H9 (cell line): ENCODE results near the gene ATP8A2. TPM values are rescaled to one million over a fixed set of nuclear protein-coding genes. Genes with fewer than 3 reads are reported as not detected.
A peak's percentile ranks its signal among the peaks of the same experiment; 100 is the strongest.

Experiments used
- DNase-seq: peaks from one replicate; pipeline ENCODE4 v3.0.0-alpha.2; 2017
- H2AFZ ChIP-seq: one replicate; pipeline ENCODE4 v1.6.1; 2013; ENCODE audit warnings: mild to moderate bottlenecking, low read length, control low read depth, moderate library complexity
- H2AK5ac ChIP-seq: 2 replicates; pipeline ENCODE4 v1.6.1; 2013; ENCODE audit warnings: low read length, control low read depth, mixed read lengths; ENCODE audit not compliant: insufficient read length
- H2BK120ac ChIP-seq: one replicate; pipeline ENCODE4 v1.6.1; 2013; ENCODE audit warnings: low read depth, mild to moderate bottlenecking, low read length, control low read depth, inconsistent platforms; ENCODE audit not compliant: poor library complexity, severe bottlenecking
- H2BK12ac ChIP-seq: 2 replicates; pipeline ENCODE4 v1.6.1; 2013; ENCODE audit warnings: low read length, control low read depth, mixed read lengths, low read depth; ENCODE audit not compliant: insufficient read length
- H2BK15ac ChIP-seq: 2 replicates; pipeline ENCODE4 v1.6.1; 2013; ENCODE audit warnings: low read depth, low read length, control low read depth
- H2BK20ac ChIP-seq: one replicate; pipeline ENCODE4 v1.6.1; 2013; ENCODE audit warnings: low read depth, mild to moderate bottlenecking, low read length, control low read depth, inconsistent platforms; ENCODE audit not compliant: poor library complexity, severe bottlenecking
- H2BK5ac ChIP-seq: 2 replicates; pipeline ENCODE4 v1.6.1; 2013; ENCODE audit warnings: low read length, control low read depth, mixed read lengths; ENCODE audit not compliant: insufficient read length
- H3K14ac ChIP-seq: 2 replicates; pipeline ENCODE4 v1.6.1; 2013; ENCODE audit warnings: low read length, control low read depth; ENCODE audit not compliant: insufficient read depth
- H3K18ac ChIP-seq: 2 replicates; pipeline ENCODE4 v1.6.1; 2013; ENCODE audit warnings: low read depth, mild to moderate bottlenecking, mixed read lengths, low read length, control low read depth; ENCODE audit not compliant: insufficient read length
- H3K23ac ChIP-seq: 2 replicates; pipeline ENCODE4 v1.6.1; 2013; ENCODE audit warnings: low read length, control low read depth, mixed read lengths, low read depth; ENCODE audit not compliant: insufficient read length
- H3K23me2 ChIP-seq: 2 replicates; pipeline ENCODE4 v1.6.1; 2013; ENCODE audit warnings: low read depth, mild to moderate bottlenecking, mixed read lengths, low read length, control low read depth; ENCODE audit not compliant: insufficient read length, poor library complexity, severe bottlenecking
- H3K27ac ChIP-seq: 2 replicates; pipeline ENCODE4 v1.5.1; 2013; ENCODE audit warnings: low read length, control low read depth, mixed read lengths, low read depth; ENCODE audit not compliant: insufficient read length
- H3K27me3 ChIP-seq: 2 replicates; pipeline ENCODE4 v1.6.1; 2013; ENCODE audit warnings: low read length, control low read depth, inconsistent platforms; ENCODE audit not compliant: insufficient read depth
- H3K4ac ChIP-seq: 2 replicates; pipeline ENCODE4 v1.6.1; 2013; ENCODE audit warnings: low read depth, mild to moderate bottlenecking, control low read depth, inconsistent platforms, low read length, moderate library complexity
- H3K4me1 ChIP-seq: 2 replicates; pipeline ENCODE4 v1.6.1; 2013; ENCODE audit warnings: low read length, control low read depth, inconsistent platforms; ENCODE audit not compliant: insufficient read depth
- H3K4me2 ChIP-seq: 2 replicates; pipeline ENCODE4 v1.6.1; 2013; ENCODE audit warnings: low read length, control low read depth, mixed read lengths; ENCODE audit not compliant: insufficient read length, insufficient read depth
- H3K56ac ChIP-seq: 2 replicates; pipeline ENCODE4 v1.6.1; 2013; ENCODE audit warnings: low read depth, mild to moderate bottlenecking, mixed read lengths, low read length, control low read depth; ENCODE audit not compliant: insufficient read length
- H3K79me1 ChIP-seq: 2 replicates; pipeline ENCODE4 v1.6.1; 2013; ENCODE audit warnings: low read depth, mild to moderate bottlenecking, moderate library complexity, low read length, control low read depth, inconsistent platforms; ENCODE audit not compliant: insufficient read depth, poor library complexity, severe bottlenecking
- H3K79me2 ChIP-seq: 2 replicates; pipeline ENCODE4 v1.6.1; 2013; ENCODE audit warnings: low read length, control low read depth, inconsistent platforms; ENCODE audit not compliant: insufficient read depth
- H3K9ac ChIP-seq: 2 replicates; pipeline ENCODE4 v1.6.1; 2013; ENCODE audit warnings: low read length, control low read depth, mixed read lengths; ENCODE audit not compliant: insufficient read length; ENCODE audit errors: extremely low read depth
- H3K9me3 ChIP-seq: one replicate; pipeline ENCODE4 v1.6.1; 2013; ENCODE audit warnings: low read depth, low read length, inconsistent platforms; ENCODE audit not compliant: control insufficient read depth
- H3T11ph ChIP-seq: one replicate; pipeline ENCODE4 v1.6.1; 2013; ENCODE audit warnings: mild to moderate bottlenecking, low read length, control low read depth, inconsistent platforms
- H4K20me1 ChIP-seq: one replicate; pipeline ENCODE4 v1.6.1; 2013; ENCODE audit not compliant: control insufficient read depth, insufficient read length, insufficient read depth
- H4K5ac ChIP-seq: 2 replicates; pipeline ENCODE4 v1.6.1; 2013; ENCODE audit warnings: low read depth, mild to moderate bottlenecking, mixed read lengths, low read length, control low read depth; ENCODE audit not compliant: insufficient read length
- H4K8ac ChIP-seq: replicated peaks from 2 replicates; pipeline ENCODE4 v1.6.1; 2013; ENCODE audit warnings: low read length, control low read depth, mixed read lengths, low read depth; ENCODE audit not compliant: insufficient read length
- H4K91ac ChIP-seq: 2 replicates; pipeline ENCODE4 v1.6.1; 2013; ENCODE audit warnings: low read depth, mild to moderate bottlenecking, moderate library complexity, mixed read lengths, low read length, control low read depth; ENCODE audit not compliant: insufficient read length
- H3K27ac Mint-ChIP-seq, 3 experiments: 2 replicates in 2 of 3; 3 replicates in 1 of 3; pipeline ENCODE4 v1.8.0; 2020 to 2021; ENCODE audit warnings: mixed read lengths in 3 of 3, mild to moderate bottlenecking in 1 of 3, moderate library complexity in 1 of 3
- H3K27me3 Mint-ChIP-seq: 2 replicates; pipeline ENCODE4 v1.8.0; 2021; ENCODE audit warnings: low read depth, mild to moderate bottlenecking, moderate library complexity, mixed read lengths
- H3K36me3 Mint-ChIP-seq, 3 experiments: 2 replicates in 2 of 3; 3 replicates in 1 of 3; pipeline ENCODE4 v1.8.0; 2020 to 2021; ENCODE audit warnings: low read depth in 3 of 3, mixed read lengths in 3 of 3; ENCODE audit not compliant: insufficient read depth in 1 of 3
- H3K4me1 Mint-ChIP-seq, 2 experiments: 2 replicates each; pipeline ENCODE4 v1.8.0; 2020; ENCODE audit warnings: mixed read lengths in 2 of 2
- H3K4me3 Mint-ChIP-seq, 2 experiments: 2 replicates in 1 of 2; 3 replicates in 1 of 2; pipeline ENCODE4 v1.8.0; 2020 to 2021; ENCODE audit warnings: mild to moderate bottlenecking in 2 of 2, mixed read lengths in 2 of 2, moderate library complexity in 1 of 2
- H3K9me3 Mint-ChIP-seq, 2 experiments: 2 replicates in 1 of 2; 3 replicates in 1 of 2; pipeline ENCODE4 v1.8.0; 2020; ENCODE audit warnings: mild to moderate bottlenecking in 2 of 2, mixed read lengths in 2 of 2, moderate library complexity in 1 of 2
- WGBS: extraction: QIAGEN DNeasy Blood & Tissue Kit; methylation state at CpG from one replicate; pipeline ENCODE4 v1.1.7; 2013; ENCODE audit warnings: missing lambda C conversion rate, low lambda C conversion rate, mixed read lengths; ENCODE audit not compliant: insufficient read length; ENCODE audit errors: extremely low coverage; 5-methylcytosine and 5-hydroxymethylcytosine counted together
- total RNA-seq: library from RNA; stranded (reverse); gene quantifications from 2 replicates; pipeline ENCODE4 v1.2.1, GENCODE V29; 2021
- TF ChIP-seq, protein P1 (sequence below): fragments of 200-600 bp; sonication (generic); conservative IDR thresholded peaks from 3 replicates; pipeline ENCODE4 v1.8.0; 2021; ENCODE audit warnings: antibody characterized with exemption, mild to moderate bottlenecking

The ATP8A2 gene
- total RNA-seq, 1 experiment from 2014 or later: 18.2 TPM

DNA sequence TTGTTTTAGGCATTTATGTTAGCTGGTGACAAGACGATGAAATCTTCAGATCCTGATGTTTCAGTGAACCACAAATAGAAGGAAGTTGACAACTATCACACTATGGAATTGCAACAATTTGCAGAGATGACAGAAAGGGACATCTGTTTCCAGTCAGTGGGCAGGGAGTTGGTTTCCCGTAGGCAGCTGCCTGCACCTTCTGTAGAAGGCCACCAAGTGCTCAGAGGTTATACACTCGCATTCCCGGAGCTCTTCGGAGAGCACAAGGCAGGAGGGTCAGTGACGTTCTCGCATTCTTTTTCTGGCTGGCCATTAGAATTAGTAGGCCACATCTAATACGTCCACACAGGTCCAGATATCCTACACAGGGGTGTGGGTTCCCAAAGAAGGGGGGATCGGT lies 550.6 kb downstream of the ATP8A2 start:
- Histone ChIP-seq H4K91ac (no peak overlapping the region), H3K23me2 (no peaks in the 10 kb centered on the region), H2BK20ac (no peak overlapping the region), H2AK5ac (no peak overlapping the region), H3K9me3 (no peaks in the 10 kb centered on the region), H3K14ac (no peak overlapping the region), H3K23ac (no peak overlapping the region), H2BK120ac (no peak overlapping the region), H3K56ac (no peak overlapping the region), H3K27ac (no peak overlapping the region), H3K18ac (no peak overlapping the region), H2AFZ (no peak overlapping the region), H3K9ac (no peak overlapping the region), H3K4me2 (no peak overlapping the region), H2BK5ac (no peak overlapping the region), H3K27me3 (no peaks in the 10 kb centered on the region), H4K8ac (no peak overlapping the region), H4K5ac (no peak overlapping the region), H2BK15ac (no peak overlapping the region), H4K20me1 (no peaks in the 10 kb centered on the region), H3K4me1 (peaks cover 12% of the 10 kb centered on the region; the same call in 1 of the 2 replicates), H3K79me2 (no peaks in the 10 kb centered on the region), H3T11ph (no peak overlapping the region), H2BK12ac (no peak overlapping the region), H3K4ac (no peak overlapping the region), H3K79me1 (no peaks in the 10 kb centered on the region)
- Mint-ChIP-seq H3K27ac (peak overlapping the region in 1 of 3 experiments; percentile 29; a peak in 2 of 7 replicates), H3K27me3 (no peaks in the 10 kb centered on the region), H3K4me3 (no peak overlapping the region; a peak in 1 of 5 replicates), H3K4me1 (peaks cover 28 to 35% of the 10 kb centered on the region in 2 experiments), H3K9me3 (peaks cover 0 to 2% of the 10 kb centered on the region in 2 experiments; a peak in 1 of 5 replicates), H3K36me3 (peaks cover 0 to 5% (median 0%) of the 10 kb centered on the region in 3 experiments; a peak in 3 of 7 replicates)
- no peak for DNase-seq
- WGBS: no CpG with 5 or more reads among the region's 9 CpGs
- TF ChIP-seq, protein P1, sequence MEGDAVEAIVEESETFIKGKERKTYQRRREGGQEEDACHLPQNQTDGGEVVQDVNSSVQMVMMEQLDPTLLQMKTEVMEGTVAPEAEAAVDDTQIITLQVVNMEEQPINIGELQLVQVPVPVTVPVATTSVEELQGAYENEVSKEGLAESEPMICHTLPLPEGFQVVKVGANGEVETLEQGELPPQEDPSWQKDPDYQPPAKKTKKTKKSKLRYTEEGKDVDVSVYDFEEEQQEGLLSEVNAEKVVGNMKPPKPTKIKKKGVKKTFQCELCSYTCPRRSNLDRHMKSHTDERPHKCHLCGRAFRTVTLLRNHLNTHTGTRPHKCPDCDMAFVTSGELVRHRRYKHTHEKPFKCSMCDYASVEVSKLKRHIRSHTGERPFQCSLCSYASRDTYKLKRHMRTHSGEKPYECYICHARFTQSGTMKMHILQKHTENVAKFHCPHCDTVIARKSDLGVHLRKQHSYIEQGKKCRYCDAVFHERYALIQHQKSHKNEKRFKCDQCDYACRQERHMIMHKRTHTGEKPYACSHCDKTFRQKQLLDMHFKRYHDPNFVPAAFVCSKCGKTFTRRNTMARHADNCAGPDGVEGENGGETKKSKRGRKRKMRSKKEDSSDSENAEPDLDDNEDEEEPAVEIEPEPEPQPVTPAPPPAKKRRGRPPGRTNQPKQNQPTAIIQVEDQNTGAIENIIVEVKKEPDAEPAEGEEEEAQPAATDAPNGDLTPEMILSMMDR: no peak
